ENCODE measurements around the gene USP24. TPM values are rescaled to one million over a fixed set of nuclear protein-coding genes. Genes with fewer than 3 reads are reported as not detected.

The USP24 gene
- total RNA-seq, 1 donor from 2014 or later = 45.9 TPM

DNA sequence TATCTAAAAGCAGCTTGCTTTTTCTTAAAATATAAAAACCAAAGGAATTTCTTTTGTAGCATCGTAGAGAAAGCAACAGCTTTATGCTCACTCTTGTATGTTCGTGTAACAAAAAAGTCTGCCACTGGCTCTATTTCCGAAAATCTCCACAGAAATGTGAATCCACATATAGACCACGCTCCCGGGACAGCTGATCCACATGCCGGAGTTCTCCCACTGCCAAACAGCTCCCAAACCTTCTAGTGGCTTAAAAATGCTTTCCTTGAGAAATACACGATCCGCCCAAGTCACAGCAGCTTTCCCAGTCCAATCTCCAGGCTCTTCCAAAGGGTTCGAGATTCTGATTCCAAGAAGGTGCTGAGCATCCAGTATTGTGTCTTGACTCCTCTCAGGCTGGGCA lies 146.5 kb downstream of the USP24 start:
- H3K27me3 ChIP-seq (ENCODE audit: control insufficient read depth in 3 of 3, insufficient read depth in 3 of 3, low read length in 3 of 3) = no peaks in the 10 kb centered on the region
- no peaks in the 10 kb centered on the region for H3K9me3 ChIP-seq (ENCODE audit: control insufficient read depth in 3 of 3, low read length in 3 of 3)
- H3K4me1 ChIP-seq (ENCODE audit: control insufficient read depth in 3 of 3, insufficient read depth in 3 of 3, low read length in 3 of 3) = peaks cover 42 to 63% (median 47%) of the 10 kb centered on the region in 3 donors
- no peak overlapping the region for H3K27ac ChIP-seq (ENCODE audit: low read depth, low read length)
- H3K4me3 ChIP-seq (ENCODE audit: low read length in 3 of 3) = no peak overlapping the region
- H3K9ac ChIP-seq (ENCODE audit: low read depth in 1 of 3, low read length in 3 of 3) = no peak overlapping the region
- H3K36me3 ChIP-seq (ENCODE audit: control insufficient read depth in 3 of 3, insufficient read depth in 3 of 3, low read length in 3 of 3) = peaks cover 46 to 55% (median 47%) of the 10 kb centered on the region in 3 donors

DNA sequence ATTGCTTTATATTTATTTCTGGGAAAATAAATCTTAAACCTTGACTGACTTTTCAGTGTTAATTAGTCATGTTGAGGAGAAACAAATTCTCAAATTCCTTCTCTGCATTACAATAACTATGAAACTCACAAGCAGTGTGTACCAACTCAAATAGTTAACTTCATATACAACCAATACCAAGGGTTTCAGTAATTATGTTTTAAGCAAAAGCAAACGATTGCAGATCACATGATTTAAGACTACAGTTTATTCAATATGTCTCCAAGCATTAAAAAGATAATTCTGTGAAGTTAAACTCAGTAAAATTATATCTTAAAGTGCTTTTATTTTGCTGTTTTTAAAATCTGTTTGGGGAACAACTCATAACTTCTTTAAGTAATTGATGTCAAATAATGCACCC lies 147.2 kb downstream of the USP24 start:
- Histone ChIP-seq H3K9me3 (ENCODE audit: control insufficient read depth in 3 of 3, low read length in 3 of 3) (no peaks in the 10 kb centered on the region), H3K4me3 (ENCODE audit: low read length in 3 of 3) (no peak overlapping the region), H3K27ac (ENCODE audit: low read depth, low read length) (no peak overlapping the region), H3K9ac (ENCODE audit: low read depth in 1 of 3, low read length in 3 of 3) (no peak overlapping the region), H3K4me1 (ENCODE audit: control insufficient read depth in 3 of 3, insufficient read depth in 3 of 3, low read length in 3 of 3) (peaks cover 42 to 63% (median 47%) of the 10 kb centered on the region in 3 donors), H3K27me3 (ENCODE audit: control insufficient read depth in 3 of 3, insufficient read depth in 3 of 3, low read length in 3 of 3) (no peaks in the 10 kb centered on the region), H3K36me3 (ENCODE audit: control insufficient read depth in 3 of 3, insufficient read depth in 3 of 3, low read length in 3 of 3) (peaks cover 39 to 47% (median 42%) of the 10 kb centered on the region in 3 donors)

DNA sequence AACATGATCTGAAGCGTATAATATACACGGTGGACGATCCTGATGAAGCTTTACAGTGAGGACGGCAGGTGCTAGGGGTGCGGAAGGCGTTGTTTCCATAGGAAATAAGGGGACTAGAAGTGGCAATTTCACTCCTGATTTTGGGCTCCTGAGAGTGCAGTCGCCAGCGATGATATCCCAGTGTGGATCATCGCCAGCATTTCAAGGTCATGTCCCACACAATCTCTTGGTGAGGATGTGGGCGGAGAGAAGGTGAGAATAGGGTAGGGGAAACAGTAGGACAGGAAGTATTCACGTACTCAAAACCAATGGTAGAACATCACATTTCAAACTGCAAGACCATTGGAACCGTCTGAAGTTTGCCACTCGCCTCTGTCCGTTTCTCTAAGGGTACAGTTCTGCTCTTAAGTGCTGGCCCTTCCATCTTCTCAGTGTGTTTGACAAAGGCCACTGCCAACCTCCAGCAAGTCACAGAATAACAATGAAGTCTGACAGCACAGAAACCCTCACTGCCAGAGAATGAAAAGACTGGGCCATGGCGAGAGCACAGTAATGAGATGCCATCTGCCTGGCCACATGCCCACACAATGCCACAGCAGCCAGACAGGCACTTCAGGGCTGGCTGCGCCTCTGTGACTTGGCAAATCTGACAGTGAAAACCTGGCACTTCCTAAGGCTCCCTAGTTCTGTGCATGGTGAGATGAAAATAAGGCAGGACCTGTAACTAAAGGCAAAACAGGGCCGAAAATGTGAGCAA lies 148.0 kb downstream of the USP24 start:
- Histone ChIP-seq H3K9me3 (ENCODE audit: control insufficient read depth in 3 of 3, low read length in 3 of 3) (no peaks in the 10 kb centered on the region), H3K4me3 (ENCODE audit: low read length in 3 of 3) (no peak overlapping the region), H3K27ac (ENCODE audit: low read depth, low read length) (peak overlapping the region; percentile 0), H3K36me3 (ENCODE audit: control insufficient read depth in 3 of 3, insufficient read depth in 3 of 3, low read length in 3 of 3) (peaks cover 32 to 40% (median 35%) of the 10 kb centered on the region in 3 donors), H3K27me3 (ENCODE audit: control insufficient read depth in 3 of 3, insufficient read depth in 3 of 3, low read length in 3 of 3) (no peaks in the 10 kb centered on the region), H3K4me1 (ENCODE audit: control insufficient read depth in 3 of 3, insufficient read depth in 3 of 3, low read length in 3 of 3) (peaks cover 42 to 63% (median 47%) of the 10 kb centered on the region in 3 donors), H3K9ac (ENCODE audit: low read depth in 1 of 3, low read length in 3 of 3) (no peak overlapping the region)

DNA sequence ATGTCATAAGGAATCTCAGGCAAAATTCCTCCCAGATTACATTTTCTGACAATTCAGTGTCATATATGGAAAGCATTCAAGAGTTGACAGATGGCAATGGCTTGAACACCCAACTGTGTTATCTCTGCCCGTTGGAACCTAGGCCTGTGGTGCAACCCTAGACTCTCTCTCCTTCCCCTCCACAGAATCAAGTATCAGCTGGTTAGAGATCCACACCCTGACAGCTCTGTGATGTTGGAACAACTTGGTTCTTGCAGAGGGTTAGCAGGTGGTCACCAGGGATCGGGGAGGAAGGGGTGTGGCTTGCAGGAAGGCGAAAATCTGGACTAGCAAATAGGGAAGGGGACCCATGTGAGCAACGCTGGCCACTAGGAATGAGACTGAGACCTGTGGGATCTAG lies 149.5 kb downstream of the USP24 start:
- no peak overlapping the region for H3K4me3 ChIP-seq (ENCODE audit: low read length in 3 of 3)
- H3K9ac ChIP-seq (ENCODE audit: low read depth in 1 of 3, low read length in 3 of 3) = no peak overlapping the region
- H3K27me3 ChIP-seq (ENCODE audit: control insufficient read depth in 3 of 3, insufficient read depth in 3 of 3, low read length in 3 of 3) = no peaks in the 10 kb centered on the region
- H3K9me3 ChIP-seq (ENCODE audit: control insufficient read depth in 3 of 3, low read length in 3 of 3) = no peaks in the 10 kb centered on the region
- peaks cover 38 to 55% (median 43%) of the 10 kb centered on the region in 3 donors for H3K4me1 ChIP-seq (ENCODE audit: control insufficient read depth in 3 of 3, insufficient read depth in 3 of 3, low read length in 3 of 3)
- H3K36me3 ChIP-seq (ENCODE audit: control insufficient read depth in 3 of 3, insufficient read depth in 3 of 3, low read length in 3 of 3) = peaks cover 16 to 26% (median 19%) of the 10 kb centered on the region in 3 donors
- no peak overlapping the region for H3K27ac ChIP-seq (ENCODE audit: low read depth, low read length)

DNA sequence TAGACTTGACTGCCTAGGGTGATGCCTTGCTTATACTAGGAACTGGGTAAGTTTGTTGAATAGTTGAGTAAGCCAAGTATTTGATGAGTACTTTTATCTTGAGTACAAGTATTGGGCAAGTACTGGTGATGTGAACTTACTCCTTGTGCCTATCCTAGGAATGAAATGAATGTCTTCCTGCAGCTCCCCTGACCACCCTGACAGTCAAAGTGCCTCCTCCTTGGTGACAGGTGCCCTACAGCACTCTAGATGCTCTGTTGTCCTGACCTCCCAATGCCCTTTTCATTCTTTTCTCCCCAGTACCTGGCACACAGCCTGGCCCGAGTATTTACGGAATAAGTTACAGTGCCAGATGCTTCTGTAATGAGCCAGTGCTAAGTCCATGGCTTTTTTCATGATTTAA lies 150.3 kb downstream of the USP24 start:
- Histone ChIP-seq H3K4me3 (ENCODE audit: low read length in 3 of 3) (no peak overlapping the region), H3K9me3 (ENCODE audit: control insufficient read depth in 3 of 3, low read length in 3 of 3) (no peaks in the 10 kb centered on the region), H3K27ac (ENCODE audit: low read depth, low read length) (no peak overlapping the region), H3K4me1 (ENCODE audit: control insufficient read depth in 3 of 3, insufficient read depth in 3 of 3, low read length in 3 of 3) (peaks cover 30 to 47% (median 35%) of the 10 kb centered on the region in 3 donors), H3K36me3 (ENCODE audit: control insufficient read depth in 3 of 3, insufficient read depth in 3 of 3, low read length in 3 of 3) (peaks cover 11 to 18% (median 12%) of the 10 kb centered on the region in 3 donors), H3K9ac (ENCODE audit: low read depth in 1 of 3, low read length in 3 of 3) (no peak overlapping the region), H3K27me3 (ENCODE audit: control insufficient read depth in 3 of 3, insufficient read depth in 3 of 3, low read length in 3 of 3) (no peaks in the 10 kb centered on the region)

GRCh38 chr1:55064071-55064581 lies 151.0 kb downstream of the USP24 start:
- no peak overlapping the region for H3K27ac ChIP-seq (ENCODE audit: low read depth, low read length)
- no peak overlapping the region for H3K9ac ChIP-seq (ENCODE audit: low read depth in 1 of 3, low read length in 3 of 3)

GRCh38 chr1:55063577-55063942 lies 151.6 kb downstream of the USP24 start:
- no peaks in the 10 kb centered on the region for H3K27me3 ChIP-seq (ENCODE audit: control insufficient read depth in 3 of 3, insufficient read depth in 3 of 3, low read length in 3 of 3)
- peaks cover 29 to 41% (median 35%) of the 10 kb centered on the region in 3 donors for H3K4me1 ChIP-seq (ENCODE audit: control insufficient read depth in 3 of 3, insufficient read depth in 3 of 3, low read length in 3 of 3)
- H3K4me3 ChIP-seq (ENCODE audit: low read length in 3 of 3) = no peak overlapping the region
- H3K9ac ChIP-seq (ENCODE audit: low read depth in 1 of 3, low read length in 3 of 3) = no peak overlapping the region
- H3K27ac ChIP-seq (ENCODE audit: low read depth, low read length) = no peak overlapping the region
- H3K9me3 ChIP-seq (ENCODE audit: control insufficient read depth in 3 of 3, low read length in 3 of 3) = no peaks in the 10 kb centered on the region
- H3K36me3 ChIP-seq (ENCODE audit: control insufficient read depth in 3 of 3, insufficient read depth in 3 of 3, low read length in 3 of 3) = peaks cover under 1 to 9% (median under 1%) of the 10 kb centered on the region in 3 donors

More at GRCh38 chr1:55064071-55064581, 151.0 kb downstream of the USP24 start:
- H3K4me1 ChIP-seq (ENCODE audit: control insufficient read depth in 3 of 3, insufficient read depth in 3 of 3, low read length in 3 of 3) = peaks cover 29 to 41% (median 35%) of the 10 kb centered on the region in 3 donors
- H3K4me3 ChIP-seq (ENCODE audit: low read length in 3 of 3) = no peak overlapping the region
- H3K9me3 ChIP-seq (ENCODE audit: control insufficient read depth in 3 of 3, low read length in 3 of 3) = no peaks in the 10 kb centered on the region
- H3K36me3 ChIP-seq (ENCODE audit: control insufficient read depth in 3 of 3, insufficient read depth in 3 of 3, low read length in 3 of 3) = peaks cover 6 to 14% (median 6%) of the 10 kb centered on the region in 3 donors
- H3K27me3 ChIP-seq (ENCODE audit: control insufficient read depth in 3 of 3, insufficient read depth in 3 of 3, low read length in 3 of 3) = no peaks in the 10 kb centered on the region

GRCh38 chr1:55062801-55063576 lies 152.2 kb downstream of the USP24 start:
- H3K4me3 ChIP-seq (ENCODE audit: low read length in 3 of 3) = no peak overlapping the region

DNA sequence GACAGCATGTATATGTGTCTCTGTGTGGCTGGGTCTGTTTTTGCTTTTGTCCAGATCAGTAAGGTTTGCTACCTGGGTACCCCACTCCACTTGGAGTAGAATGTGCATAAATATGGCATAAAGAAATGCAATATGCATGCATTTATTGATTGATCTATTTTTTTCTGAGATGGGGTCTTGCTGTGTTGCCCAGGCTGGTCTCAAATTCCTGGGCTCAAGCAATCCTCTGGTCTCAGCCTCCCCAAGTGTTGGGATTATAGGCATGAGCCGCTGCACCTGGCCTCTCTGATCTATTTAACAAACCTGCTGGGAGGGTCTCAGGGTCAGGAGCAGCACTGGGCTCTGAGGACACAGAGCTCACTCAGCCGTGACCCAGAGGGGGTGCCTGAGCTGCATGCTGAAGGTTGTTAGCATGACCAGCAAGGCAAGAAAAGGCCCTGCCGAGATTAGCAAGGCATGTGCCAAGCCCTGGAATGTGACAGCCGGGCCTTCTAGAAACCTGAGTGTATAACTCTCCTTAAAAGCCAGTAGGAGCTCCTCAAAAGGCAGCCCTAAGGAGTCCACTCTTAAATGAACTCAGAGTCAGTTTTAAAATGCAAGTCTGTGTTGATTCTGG lies 153.3 kb downstream of the USP24 start:
- Histone ChIP-seq H3K36me3 (ENCODE audit: control insufficient read depth in 3 of 3, insufficient read depth in 3 of 3, low read length in 3 of 3) (peaks cover 0 to 2% (median 0%) of the 10 kb centered on the region in 3 donors), H3K4me1 (ENCODE audit: control insufficient read depth in 3 of 3, insufficient read depth in 3 of 3, low read length in 3 of 3) (peaks cover 16 to 30% (median 29%) of the 10 kb centered on the region in 3 donors), H3K9ac (ENCODE audit: low read depth in 1 of 3, low read length in 3 of 3) (no peak overlapping the region), H3K4me3 (ENCODE audit: low read length in 3 of 3) (no peak overlapping the region), H3K27ac (ENCODE audit: low read depth, low read length) (no peak overlapping the region), H3K27me3 (ENCODE audit: control insufficient read depth in 3 of 3, insufficient read depth in 3 of 3, low read length in 3 of 3) (no peaks in the 10 kb centered on the region), H3K9me3 (ENCODE audit: control insufficient read depth in 3 of 3, low read length in 3 of 3) (no peaks in the 10 kb centered on the region)

More at GRCh38 chr1:55062801-55063576, 152.2 kb downstream of the USP24 start:
- no peak overlapping the region for H3K27ac ChIP-seq (ENCODE audit: low read depth, low read length)
- peaks cover 0 to 8% (median 0%) of the 10 kb centered on the region in 3 donors for H3K36me3 ChIP-seq (ENCODE audit: control insufficient read depth in 3 of 3, insufficient read depth in 3 of 3, low read length in 3 of 3)
- no peaks in the 10 kb centered on the region for H3K9me3 ChIP-seq (ENCODE audit: control insufficient read depth in 3 of 3, low read length in 3 of 3)
- H3K9ac ChIP-seq (ENCODE audit: low read depth in 1 of 3, low read length in 3 of 3) = no peak overlapping the region
- H3K27me3 ChIP-seq (ENCODE audit: control insufficient read depth in 3 of 3, insufficient read depth in 3 of 3, low read length in 3 of 3) = no peaks in the 10 kb centered on the region
- peaks cover 27 to 40% (median 35%) of the 10 kb centered on the region in 3 donors for H3K4me1 ChIP-seq (ENCODE audit: control insufficient read depth in 3 of 3, insufficient read depth in 3 of 3, low read length in 3 of 3)

All from skeletal muscle tissue (tissue), 4 donors.